Stimulated activated CD8-positive, alpha-beta memory T cell treated with anti-CD3 and anti-CD28 coated beads, Interleukin-4, amount 100 ng/mL, for 1 hour (primary cell): ENCODE results near the gene C11orf86.
"Not testable (repeated sequence)": the region's sequence is repeated elsewhere in the genome, so short reads cannot be mapped to it uniquely, and the experiment has no call there.

Source experiments
- DNase-seq, 2 donors: peaks; one replicate each; pipeline ENCODE4 v3.0.0-alpha.2; 2020; ENCODE audit warnings: low read depth in 2 of 2, low spot score in 1 of 2

C11orf86 gene

GRCh38 chr11:66974724-66975404 is at the start of gene C11orf86:
Gene C11orf86 (plus strand): TSS chr11:66975304. CDS start chr11:66975363, 59 bp downstream.
- DNase-seq, result no peak

DNA sequence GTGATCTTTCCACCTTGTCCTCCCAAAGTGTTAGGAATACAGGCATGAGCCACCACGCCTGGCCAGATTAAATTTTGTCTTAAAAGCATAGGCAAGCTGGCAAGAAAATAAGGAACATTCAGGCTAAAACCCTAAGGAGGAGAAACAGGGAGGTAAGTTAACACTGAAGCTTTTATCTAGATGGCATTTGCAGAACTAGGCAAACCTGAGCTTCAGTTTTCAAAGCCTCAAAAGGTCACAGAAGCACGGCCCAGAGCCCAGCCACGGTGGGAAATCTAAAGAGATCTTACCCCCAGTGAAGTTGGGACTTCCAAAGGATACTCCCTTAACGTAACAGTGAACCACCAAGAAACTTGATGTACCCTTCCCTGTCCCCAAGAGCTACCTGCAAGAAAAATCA is 45.4 kb upstream of the C11orf86 start:
- DNase-seq, result no peak

DNA sequence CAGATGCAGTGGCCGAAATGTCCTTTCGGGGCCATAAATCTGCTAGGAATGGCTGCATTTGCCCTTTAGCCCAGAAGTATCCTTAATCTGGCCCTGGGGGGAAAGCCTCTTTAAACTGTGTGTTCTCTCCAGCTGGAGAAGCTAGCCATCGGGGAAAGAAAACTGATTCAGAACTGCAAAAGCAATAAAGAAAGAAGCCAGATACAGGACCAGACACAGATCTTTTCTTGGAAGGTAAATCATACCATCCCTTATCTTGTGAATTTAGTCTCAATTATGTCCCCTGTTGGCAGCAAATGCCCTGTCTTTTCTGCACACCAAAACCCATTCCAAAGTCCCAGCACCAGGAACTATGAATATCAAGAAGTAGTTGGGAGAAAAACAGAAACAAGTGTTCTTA is 42.6 kb upstream of the C11orf86 start:
- DNase-seq, result no peak

GRCh38 chr11:66933531-66933930 is 41.6 kb upstream of the C11orf86 start:
- no peak for DNase-seq

GRCh38 chr11:66934950-66935779 is 39.9 kb upstream of the C11orf86 start:
- DNase-seq, result no peak

DNA sequence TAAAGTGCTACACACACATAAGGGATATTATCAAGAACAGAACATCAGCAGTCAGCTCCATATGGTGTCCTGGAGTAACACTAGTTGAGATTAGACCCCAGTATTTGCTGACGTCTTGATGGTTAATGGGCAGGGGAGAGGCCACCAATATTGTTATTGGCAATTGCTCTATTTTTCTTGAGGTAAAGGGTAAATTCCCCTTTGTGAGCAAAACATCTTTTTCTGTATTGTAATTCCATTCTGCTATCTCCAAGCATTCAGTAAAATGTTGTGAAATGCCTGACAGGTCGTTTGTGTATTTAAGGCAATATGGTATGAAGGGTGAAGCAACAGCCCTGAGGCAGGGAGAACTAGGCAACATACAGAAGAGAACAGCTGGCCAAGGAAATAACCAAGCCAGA is 38.8 kb upstream of the C11orf86 start:
- no peak for DNase-seq

DNA sequence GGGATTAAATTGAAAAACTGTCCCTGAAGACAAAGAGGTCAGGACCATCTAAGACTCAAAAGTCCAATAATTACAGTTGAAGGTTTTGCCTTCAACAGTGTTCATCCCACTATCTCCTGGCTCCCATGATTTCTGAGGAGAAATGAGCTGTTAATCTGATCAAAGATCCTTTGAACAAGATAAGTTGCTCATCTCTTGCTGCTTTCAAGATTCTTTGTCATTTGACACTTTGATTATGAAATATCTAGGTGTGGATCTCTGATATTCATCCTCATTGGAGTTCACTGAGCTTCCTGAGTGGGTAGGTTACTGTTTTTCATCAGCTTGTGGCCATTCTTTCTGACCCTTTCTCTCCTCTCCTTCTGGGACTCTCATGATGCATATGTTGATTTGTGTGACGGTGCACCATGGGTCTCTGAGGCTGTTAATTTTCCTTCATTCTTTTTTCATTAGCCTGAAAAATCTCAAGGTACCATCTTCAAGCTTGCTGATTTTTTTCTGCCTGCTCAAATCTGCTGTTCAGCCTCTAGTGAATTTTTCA is 37.8 kb upstream of the C11orf86 start:
- no peak for DNase-seq

- DNase-seq, result no peak
Measured at GRCh38 chr11:66938582-66939135, 36.4 kb upstream of the C11orf86 start.

DNA sequence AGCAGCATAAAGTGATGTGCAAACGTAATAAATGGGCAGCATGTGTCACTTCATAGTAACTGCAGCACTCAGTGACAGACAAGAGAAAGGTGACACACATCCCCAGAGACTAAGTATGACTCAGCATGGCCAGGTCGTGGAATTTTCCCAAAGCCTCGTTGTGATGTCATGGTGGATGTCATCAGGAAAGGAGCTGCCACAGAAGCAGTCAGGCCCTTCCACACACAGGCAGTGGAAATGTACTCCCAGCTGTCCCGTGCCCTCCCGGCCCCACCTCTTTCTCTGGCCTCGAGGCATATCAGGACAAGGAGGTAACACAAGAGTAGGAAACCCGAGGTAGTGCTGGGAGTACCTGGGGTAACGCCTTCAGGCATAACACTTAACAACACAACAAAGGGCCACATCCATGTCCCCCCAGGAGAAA is 25.0 kb upstream of the C11orf86 start:
- no peak for DNase-seq

GRCh38 chr11:66951135-66951534 is 24.0 kb upstream of the C11orf86 start:
- no peak for DNase-seq

GRCh38 chr11:66951927-66952337 is 23.2 kb upstream of the C11orf86 start:
- no peak for DNase-seq

DNA sequence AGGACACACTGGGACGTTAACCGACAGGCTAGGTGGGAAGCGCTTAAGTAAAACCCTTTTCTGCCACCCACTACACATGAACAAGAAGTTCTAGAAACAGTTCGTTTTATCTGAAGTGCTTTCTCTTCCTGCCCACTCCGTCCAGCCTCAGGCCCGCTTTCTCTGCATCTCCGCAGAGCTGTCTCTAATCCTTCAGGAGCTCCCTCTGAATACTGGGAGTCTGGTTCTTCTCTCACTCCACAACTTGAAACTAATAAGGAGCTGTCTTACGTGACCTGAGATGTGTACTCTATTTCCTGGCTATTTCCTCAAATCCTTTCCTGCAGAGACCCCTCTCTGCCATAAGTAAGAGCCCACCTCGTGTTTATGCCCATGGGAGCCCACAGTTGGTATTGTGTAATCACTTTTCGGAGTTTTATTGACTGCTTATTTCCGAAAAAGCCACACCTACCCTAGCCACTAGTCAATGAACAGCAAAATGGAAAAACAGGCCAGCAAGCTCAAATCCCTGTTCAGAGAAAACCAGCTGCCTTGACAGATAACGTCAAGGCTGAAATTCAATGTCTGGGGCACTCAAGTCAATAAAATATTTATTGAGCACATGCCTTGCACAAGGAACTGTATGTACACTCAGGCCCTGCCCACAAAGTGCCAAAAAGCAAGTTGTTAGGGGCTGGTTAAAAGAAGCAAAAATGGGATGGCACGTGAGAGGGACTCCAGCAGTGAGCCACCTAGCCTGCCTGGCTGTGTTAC is 21.8 kb upstream of the C11orf86 start:
- DNase-seq, result no peak

- DNase-seq, result no peak
Measured at GRCh38 chr11:66956689-66957290, 18.3 kb upstream of the C11orf86 start.

DNA sequence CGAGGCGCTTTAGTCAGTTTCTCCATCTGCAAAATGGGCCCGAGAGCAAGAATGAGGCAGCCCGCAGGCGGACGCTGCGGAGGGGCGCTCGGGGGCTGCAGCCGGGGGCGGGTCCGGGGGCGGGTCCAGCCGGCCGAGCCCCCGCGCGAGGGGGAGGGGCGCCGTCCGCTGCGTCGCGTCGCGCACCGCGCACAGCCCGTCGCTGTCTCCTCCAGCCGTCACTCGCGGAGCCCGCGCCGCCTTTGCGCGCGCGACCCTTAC is 17.2 kb upstream of the C11orf86 start:
- peak in 1 of 2 donors; percentile 11 for DNase-seq

GRCh38 chr11:66958232-66958955 is 16.7 kb upstream of the C11orf86 start, which contains the start of gene PC:
Gene PC (minus strand): TSS chr11:66958383. CDS start chr11:66872159, 86,224 bp downstream.
- DNase-seq, result peak; percentile 91 to 92

GRCh38 chr11:66958956-66959274 is 16.2 kb upstream of the C11orf86 start:
- DNase-seq, result no peak

DNA sequence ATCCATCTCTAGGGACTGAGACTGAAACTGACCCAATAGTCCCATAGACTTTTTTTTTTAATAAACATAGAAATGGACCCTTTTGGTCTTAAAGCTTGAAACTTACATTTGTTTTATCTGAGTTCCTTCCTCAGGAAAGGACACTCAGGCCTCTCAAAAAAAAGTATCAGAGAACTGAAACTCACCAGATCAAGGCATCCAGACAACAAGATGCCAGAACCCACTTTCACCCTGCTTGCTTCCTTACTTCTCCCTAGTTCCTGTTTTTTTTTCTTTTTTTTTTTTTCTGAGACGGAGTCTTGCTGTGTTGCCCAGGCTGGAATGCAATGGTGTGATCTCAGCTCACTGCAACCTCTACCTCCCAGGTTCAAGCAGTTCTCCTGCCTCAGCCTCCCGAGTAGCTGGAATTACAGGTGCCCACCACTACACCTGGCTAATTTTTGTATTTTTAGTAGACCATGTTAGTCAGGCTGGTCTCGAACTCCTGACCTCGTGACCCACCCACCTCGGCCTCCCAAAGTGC is 13.4 kb upstream of the C11orf86 start:
- not testable (repeated sequence) for DNase-seq

- no peak for DNase-seq
Measured at GRCh38 chr11:66962247-66962646, 12.9 kb upstream of the C11orf86 start.

- no peak for DNase-seq
Measured at GRCh38 chr11:66962801-66963200, 12.3 kb upstream of the C11orf86 start.

- DNase-seq, result no peak
Measured at GRCh38 chr11:66964495-66964894, 10.6 kb upstream of the C11orf86 start.
